Neural cell (in vitro differentiated cells): ENCODE data around the gene GCN1. TPM values are rescaled to one million over a fixed set of nuclear protein-coding genes. Genes with fewer than 3 reads are reported as not detected.

Source experiments
- H2AFZ ChIP-seq: fragments of 200-600, 300-800 bp; sonication (generic), shearing (Covaris generic); 2 replicates; pipeline ENCODE4 v1.6.0; 2014; ENCODE audit warnings: low read depth, mild to moderate bottlenecking, antibody characterized with exemption, low read length, moderate library complexity
- H3F3A ChIP-seq: fragments of 200-600 bp; shearing (Covaris generic); 2 replicates; pipeline ENCODE4 v1.6.1; 2016; ENCODE audit warnings: mild to moderate bottlenecking, moderate library complexity, mixed read lengths, antibody characterized with exemption, low read length; ENCODE audit not compliant: insufficient read depth, poor library complexity, severe bottlenecking
- H3K27ac ChIP-seq: fragments of 200-600, 300-800 bp; sonication (generic), shearing (Covaris generic); 2 replicates; pipeline ENCODE4 v1.5.1; 2014; ENCODE audit warnings: mild to moderate bottlenecking, low read length, moderate library complexity
- H3K27me3 ChIP-seq: fragments of 300-800, 200-600 bp; sonication (generic), shearing (Covaris generic); 2 replicates; pipeline ENCODE4 v1.6.0; 2014; ENCODE audit warnings: mild to moderate bottlenecking, low read depth, low read length, moderate library complexity; ENCODE audit not compliant: insufficient read depth
- H3K36me3 ChIP-seq: fragments of 300-800, 200-600 bp; sonication (generic), shearing (Covaris generic); 2 replicates; pipeline ENCODE4 v1.5.1; 2014; ENCODE audit warnings: mild to moderate bottlenecking, antibody characterized with exemption, low read length, moderate library complexity; ENCODE audit not compliant: insufficient read depth
- H3K4me2 ChIP-seq: fragments of 300-800, 200-600 bp; sonication (generic), shearing (Covaris generic); 2 replicates; pipeline ENCODE4 v1.6.0; 2014; ENCODE audit warnings: mild to moderate bottlenecking, low read length
- H3K4me3 ChIP-seq: fragments of 300-800, 200-600 bp; sonication (generic), shearing (Covaris generic); 2 replicates; pipeline ENCODE4 v1.5.1; 2014; ENCODE audit warnings: mild to moderate bottlenecking, low read length, moderate library complexity
- H3K79me2 ChIP-seq: fragments of 200-600 bp; shearing (Covaris generic); replicated peaks from 2 replicates; pipeline ENCODE4 v1.6.0; 2014; ENCODE audit warnings: mild to moderate bottlenecking, low read length, moderate library complexity; ENCODE audit not compliant: insufficient read depth
- H3K9ac ChIP-seq: fragments of 300-800, 200-600 bp; sonication (generic), shearing (Covaris generic); 2 replicates; pipeline ENCODE4 v1.6.1; 2016; ENCODE audit warnings: mild to moderate bottlenecking, low read length, mixed read lengths
- H3K9me2 ChIP-seq: fragments of 200-600 bp; shearing (Covaris generic); 2 replicates; pipeline ENCODE4 v1.6.1; 2016; ENCODE audit warnings: mild to moderate bottlenecking, low read length, mixed read lengths; ENCODE audit not compliant: insufficient read depth
- H3K9me3 ChIP-seq: fragments of 200-600, 300-800 bp; sonication (generic), shearing (Covaris generic); 2 replicates; pipeline ENCODE4 v1.6.1; 2016; ENCODE audit warnings: mild to moderate bottlenecking, mixed run types, low read length, moderate library complexity, mixed read lengths
- H4K20me1 ChIP-seq: fragments of 200-600 bp; shearing (Covaris generic); 2 replicates; pipeline ENCODE4 v1.6.1; 2016; ENCODE audit warnings: mild to moderate bottlenecking, mixed run types; ENCODE audit not compliant: insufficient read depth
- CTCF ChIP-seq: fragments of 450-650 bp; IDR thresholded peaks from 2 replicates; pipeline ENCODE4 v1.5.1; 2014; ENCODE audit warnings: antibody characterized with exemption, mild to moderate bottlenecking, moderate library complexity; ENCODE audit not compliant: poor library complexity, severe bottlenecking
- EP300 ChIP-seq: fragments of 450-650 bp; conservative IDR thresholded peaks from 2 replicates; pipeline ENCODE4 v1.6.1; 2014; ENCODE audit warnings: antibody characterized with exemption, mild to moderate bottlenecking, moderate library complexity; ENCODE audit not compliant: poor library complexity, severe bottlenecking
- EZH2 ChIP-seq: fragments of 200-600, 300-800 bp; shearing (Covaris generic), sonication (generic); IDR thresholded peaks from 2 replicates; pipeline ENCODE4 v1.6.1; 2014; ENCODE audit warnings: antibody characterized with exemption, low read length, borderline replicate concordance, mild to moderate bottlenecking; ENCODE audit not compliant: insufficient read depth, poor library complexity, severe bottlenecking
- MXI1 ChIP-seq: fragments of 450-650 bp; conservative IDR thresholded peaks from 2 replicates; pipeline ENCODE4 v1.6.1; 2014; ENCODE audit warnings: antibody characterized with exemption, mild to moderate bottlenecking; ENCODE audit not compliant: poor library complexity, severe bottlenecking
- POLR2AphosphoS5 ChIP-seq: IDR thresholded peaks from 2 replicates; pipeline ENCODE4 v1.6.1; 2012
- RAD21 ChIP-seq: fragments of 450-650 bp; conservative IDR thresholded peaks from 2 replicates; pipeline ENCODE4 v1.6.1; 2014; ENCODE audit warnings: antibody characterized with exemption, mild to moderate bottlenecking, moderate library complexity
- REST ChIP-seq: IDR thresholded peaks from 2 replicates; pipeline ENCODE4 v1.6.1; 2012; ENCODE audit warnings: borderline replicate concordance
- SMC3 ChIP-seq: fragments of 450-650 bp; conservative IDR thresholded peaks from 2 replicates; pipeline ENCODE4 v1.6.1; 2014; ENCODE audit warnings: antibody characterized with exemption, mild to moderate bottlenecking, moderate library complexity; ENCODE audit not compliant: poor library complexity
- TAF1 ChIP-seq: IDR thresholded peaks from 2 replicates; pipeline ENCODE4 v1.6.1; 2012; ENCODE audit warnings: low read depth
- polyA plus RNA-seq: library from polyadenylated mRNA; depleted of rRNA; stranded (reverse); fragments of >200 nt; gene quantifications from 2 replicates; pipeline ENCODE4 v1.2.3, GENCODE V29; 2014

The GCN1 gene
- polyA plus RNA-seq, 1 donor from 2014 or later: 21.5 TPM

- Histone ChIP-seq H3K9me2 (no peaks in the 10 kb centered on the region), H3K27ac (peak overlapping the region; percentile 61), H3K4me2 (no peak overlapping the region), H3K36me3 (peaks cover 5% of the 10 kb centered on the region), H3K79me2 (no peaks in the 10 kb centered on the region), H3K4me3 (no peak overlapping the region), H3K27me3 (no peaks in the 10 kb centered on the region), H2AFZ (no peak overlapping the region), H3K9me3 (no peaks in the 10 kb centered on the region), H3K9ac (peak overlapping the region; percentile 55), H3F3A (no peaks in the 10 kb centered on the region), H4K20me1 (peaks cover 3% of the 10 kb centered on the region)
- TF ChIP-seq EZH2: no peak
- TF ChIP-seq RAD21: no peak
- no peak for TF ChIP-seq TAF1
- TF ChIP-seq POLR2AphosphoS5: no peak
- TF ChIP-seq SMC3: no peak
- TF ChIP-seq EP300: no peak
- no peak for TF ChIP-seq CTCF
- TF ChIP-seq REST: no peak
- TF ChIP-seq MXI1: no peak
These were observed 101.8 kb downstream of the GCN1 start for GRCh38 chr12:120092551-120093335.

GRCh38 chr12:120091371-120092090 is 103.0 kb downstream of the GCN1 start:
- Histone ChIP-seq H3K9me3 (no peaks in the 10 kb centered on the region), H3K9me2 (no peaks in the 10 kb centered on the region)

More at GRCh38 chr12:120091371-120092090, 103.0 kb downstream of the GCN1 start:
- Histone ChIP-seq H3K4me2 (no peak overlapping the region), H3K9ac (no peak overlapping the region), H4K20me1 (peaks cover 3% of the 10 kb centered on the region), H3F3A (no peaks in the 10 kb centered on the region), H2AFZ (no peak overlapping the region), H3K27ac (no peak overlapping the region), H3K36me3 (peaks cover 5% of the 10 kb centered on the region), H3K27me3 (no peaks in the 10 kb centered on the region), H3K4me3 (no peak overlapping the region), H3K79me2 (no peaks in the 10 kb centered on the region)
- TF ChIP-seq SMC3: no peak
